ENCODE measurements around the gene RABGAP1L.

DNA sequence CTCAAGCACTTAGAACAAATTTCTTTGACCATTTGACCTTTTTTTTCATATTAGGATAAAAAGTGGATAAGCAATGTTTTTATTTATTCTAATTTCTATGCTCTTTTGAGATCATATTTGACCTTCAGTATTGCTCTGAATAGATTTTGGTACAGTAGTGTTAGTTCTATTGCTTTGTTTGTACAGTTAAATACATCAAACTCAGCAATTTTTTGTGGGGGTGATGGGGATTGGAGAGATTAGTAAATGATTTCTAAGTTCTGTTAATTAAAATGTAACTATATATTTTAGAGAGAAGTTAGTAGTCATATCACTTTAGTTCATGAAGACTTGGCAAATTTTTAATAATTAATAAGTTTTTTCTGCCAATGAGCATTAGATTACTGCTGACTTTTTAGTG is 286.0 kb downstream of the RABGAP1L start:
- TF ChIP-seq, protein P1, sequence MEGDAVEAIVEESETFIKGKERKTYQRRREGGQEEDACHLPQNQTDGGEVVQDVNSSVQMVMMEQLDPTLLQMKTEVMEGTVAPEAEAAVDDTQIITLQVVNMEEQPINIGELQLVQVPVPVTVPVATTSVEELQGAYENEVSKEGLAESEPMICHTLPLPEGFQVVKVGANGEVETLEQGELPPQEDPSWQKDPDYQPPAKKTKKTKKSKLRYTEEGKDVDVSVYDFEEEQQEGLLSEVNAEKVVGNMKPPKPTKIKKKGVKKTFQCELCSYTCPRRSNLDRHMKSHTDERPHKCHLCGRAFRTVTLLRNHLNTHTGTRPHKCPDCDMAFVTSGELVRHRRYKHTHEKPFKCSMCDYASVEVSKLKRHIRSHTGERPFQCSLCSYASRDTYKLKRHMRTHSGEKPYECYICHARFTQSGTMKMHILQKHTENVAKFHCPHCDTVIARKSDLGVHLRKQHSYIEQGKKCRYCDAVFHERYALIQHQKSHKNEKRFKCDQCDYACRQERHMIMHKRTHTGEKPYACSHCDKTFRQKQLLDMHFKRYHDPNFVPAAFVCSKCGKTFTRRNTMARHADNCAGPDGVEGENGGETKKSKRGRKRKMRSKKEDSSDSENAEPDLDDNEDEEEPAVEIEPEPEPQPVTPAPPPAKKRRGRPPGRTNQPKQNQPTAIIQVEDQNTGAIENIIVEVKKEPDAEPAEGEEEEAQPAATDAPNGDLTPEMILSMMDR (IDR thresholded peaks at IDR 0.05; ENCODE audit: control extremely low read depth in 1 of 3, insufficient read depth in 1 of 3, low read depth in 1 of 3, low read length in 3 of 3): no peak
- TF ChIP-seq EP300 (IDR thresholded peaks at IDR 0.05; ENCODE audit: borderline replicate concordance in 1 of 2, low read depth in 2 of 2, low read length in 2 of 2) (no peak), JUND (IDR thresholded peaks at IDR 0.05; ENCODE audit: low read length) (no peak), POLR2A (IDR thresholded peaks at IDR 0.05; ENCODE audit: control extremely low read depth in 1 of 2, low read depth in 2 of 2, low read length in 2 of 2) (no peak), NRF1 (IDR thresholded peaks at IDR 0.05; ENCODE audit: low read depth, low read length) (no peak), EZH2 (IDR thresholded peaks at IDR 0.05; ENCODE audit: low read depth, low read length, severe bottlenecking) (no peak), FOSL1 (IDR thresholded peaks at IDR 0.05; ENCODE audit: insufficient read depth, low read depth, low read length) (no peak)

All from H1 (cell line).